Measurements from ENCODE around the gene MINDY4. TPM values are rescaled to one million over a fixed set of nuclear protein-coding genes. Genes with fewer than 3 reads are reported as not detected.

Gene MINDY4
- total RNA-seq, 1 donor from 2014 or later: 14.3 TPM

DNA sequence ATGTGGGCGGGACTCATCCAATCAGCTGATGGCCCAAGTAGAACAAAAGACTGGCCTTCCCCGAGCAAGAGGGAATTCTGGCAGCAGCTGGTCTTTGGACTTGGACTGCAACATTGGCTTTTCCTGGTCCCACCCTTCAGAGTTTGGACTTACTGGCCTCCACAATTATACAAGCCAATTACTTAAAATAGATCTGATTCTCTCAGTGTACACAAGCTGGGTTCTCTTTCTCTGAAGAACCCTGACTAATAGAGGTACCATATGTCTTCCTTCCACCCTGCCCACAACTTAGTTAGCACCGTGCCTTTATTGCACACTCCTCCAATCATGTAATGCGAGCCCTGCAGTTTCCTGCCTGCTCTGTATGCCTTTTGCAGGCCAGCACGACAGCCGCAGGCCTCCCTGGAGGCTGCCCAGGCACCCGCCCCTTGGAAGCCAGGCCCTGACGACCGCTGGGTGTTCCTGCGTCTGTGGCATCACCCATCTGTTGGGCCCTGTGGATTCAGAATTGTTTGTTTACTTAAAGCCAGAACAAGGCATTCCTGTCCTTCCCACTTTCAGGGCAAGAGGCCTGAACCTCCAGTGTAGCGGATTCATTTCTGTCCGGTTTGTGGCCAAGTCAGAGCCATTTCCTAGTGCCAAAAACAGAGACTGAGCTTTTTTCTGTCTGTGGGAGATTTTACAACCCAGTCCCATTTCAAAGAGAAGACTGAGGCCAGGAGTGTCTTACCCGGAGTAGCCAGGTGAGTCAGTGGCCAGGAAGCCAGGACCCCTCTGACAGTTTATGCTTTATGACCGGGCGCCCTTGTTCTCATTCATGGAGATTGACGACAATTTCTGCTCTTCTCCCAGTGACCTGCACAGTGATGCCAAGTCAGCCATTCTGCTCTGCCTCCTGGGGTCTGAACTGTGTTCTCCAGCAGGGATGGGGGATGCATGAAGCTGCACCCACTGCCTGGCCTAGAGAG, 20.2 kb upstream of the MINDY4 start:
- no peaks in the 10 kb centered on the region for H3K9me3 Mint-ChIP-seq (ENCODE audit: low read depth)
- H3K36me3 Mint-ChIP-seq (ENCODE audit: insufficient read depth): peaks cover 7% of the 10 kb centered on the region
- H3K27me3 Mint-ChIP-seq: no peaks in the 10 kb centered on the region
- H3K4me3 Mint-ChIP-seq (ENCODE audit: low read depth): no peak overlapping the region
- H3K27ac Mint-ChIP-seq: no peak overlapping the region
- TF ChIP-seq, protein P1, sequence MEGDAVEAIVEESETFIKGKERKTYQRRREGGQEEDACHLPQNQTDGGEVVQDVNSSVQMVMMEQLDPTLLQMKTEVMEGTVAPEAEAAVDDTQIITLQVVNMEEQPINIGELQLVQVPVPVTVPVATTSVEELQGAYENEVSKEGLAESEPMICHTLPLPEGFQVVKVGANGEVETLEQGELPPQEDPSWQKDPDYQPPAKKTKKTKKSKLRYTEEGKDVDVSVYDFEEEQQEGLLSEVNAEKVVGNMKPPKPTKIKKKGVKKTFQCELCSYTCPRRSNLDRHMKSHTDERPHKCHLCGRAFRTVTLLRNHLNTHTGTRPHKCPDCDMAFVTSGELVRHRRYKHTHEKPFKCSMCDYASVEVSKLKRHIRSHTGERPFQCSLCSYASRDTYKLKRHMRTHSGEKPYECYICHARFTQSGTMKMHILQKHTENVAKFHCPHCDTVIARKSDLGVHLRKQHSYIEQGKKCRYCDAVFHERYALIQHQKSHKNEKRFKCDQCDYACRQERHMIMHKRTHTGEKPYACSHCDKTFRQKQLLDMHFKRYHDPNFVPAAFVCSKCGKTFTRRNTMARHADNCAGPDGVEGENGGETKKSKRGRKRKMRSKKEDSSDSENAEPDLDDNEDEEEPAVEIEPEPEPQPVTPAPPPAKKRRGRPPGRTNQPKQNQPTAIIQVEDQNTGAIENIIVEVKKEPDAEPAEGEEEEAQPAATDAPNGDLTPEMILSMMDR (IDR thresholded peaks at IDR 0.05; ENCODE audit: unreplicated experiment): no peak
- no peak for DNase-seq (ENCODE audit: low spot score, unreplicated experiment)
- no peaks in the 10 kb centered on the region for H3K4me1 Mint-ChIP-seq (ENCODE audit: low read depth)

DNA sequence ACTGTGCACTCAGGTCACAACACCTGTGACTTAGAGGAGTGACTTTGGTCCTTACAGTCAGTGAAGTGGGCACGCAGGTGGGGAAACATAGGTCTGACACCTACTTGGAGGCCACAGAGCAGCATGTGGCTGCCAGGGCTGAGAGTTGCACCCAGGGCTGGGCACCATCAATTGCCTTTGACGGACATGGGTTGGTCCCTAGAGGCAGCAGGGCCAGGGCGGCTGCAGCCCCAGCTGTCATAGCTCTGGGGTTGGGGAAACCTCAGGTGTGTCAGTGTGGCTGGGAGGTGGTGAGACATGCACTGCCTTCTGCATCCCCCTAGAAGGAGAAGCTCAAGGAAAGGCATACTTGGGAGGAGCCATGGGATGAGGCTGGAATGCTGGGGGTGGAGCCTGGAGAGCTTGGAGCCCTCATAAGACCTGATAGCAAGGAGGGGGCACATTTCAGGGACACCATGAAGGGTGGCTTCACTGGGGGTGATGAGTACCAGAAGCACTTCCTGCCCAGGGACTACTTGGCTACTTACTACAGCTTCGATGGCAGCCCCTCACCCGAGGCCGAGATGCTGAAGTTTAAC, 19.4 kb upstream of the MINDY4 start, which contains the start of gene INMT:
TSS of gene INMT (plus strand) at position 440 of the 578 bp plus-strand sequence. CDS start at position 456, 16 bp downstream.
- H3K4me1 Mint-ChIP-seq (ENCODE audit: low read depth): no peaks in the 10 kb centered on the region
- H3K36me3 Mint-ChIP-seq (ENCODE audit: insufficient read depth): peaks cover 7% of the 10 kb centered on the region
- H3K4me3 Mint-ChIP-seq (ENCODE audit: low read depth): no peak within 1 kb of the TSS
- H3K9me3 Mint-ChIP-seq (ENCODE audit: low read depth): no peaks in the 10 kb centered on the region
- TF ChIP-seq, protein P1 (IDR thresholded peaks at IDR 0.05; ENCODE audit: unreplicated experiment): no peak
- no peaks in the 10 kb centered on the region for H3K27me3 Mint-ChIP-seq
- no peak for DNase-seq (ENCODE audit: low spot score, unreplicated experiment)
- no peak within 1 kb of the TSS for H3K27ac Mint-ChIP-seq

DNA sequence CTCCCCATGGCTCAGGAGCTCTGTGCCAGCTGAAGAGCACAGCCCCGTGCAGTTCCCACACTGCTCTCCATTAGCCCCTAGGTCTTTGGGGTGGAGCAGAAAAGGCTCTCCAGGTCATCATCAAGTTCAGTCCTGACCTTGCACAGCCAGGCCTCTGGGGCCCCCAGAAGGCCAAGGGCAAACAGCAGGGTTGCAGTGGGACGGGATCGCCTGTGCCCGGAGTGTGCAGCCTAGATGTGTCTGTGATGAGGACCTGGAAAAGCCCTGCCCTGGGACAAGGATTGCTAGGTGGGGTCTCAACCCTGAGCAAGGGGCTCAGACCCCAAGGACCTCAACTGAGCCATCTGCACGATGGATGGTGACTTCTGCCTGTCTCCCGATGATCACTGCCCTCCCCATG, 18.7 kb upstream of the MINDY4 start:
- TF ChIP-seq, protein P1 (IDR thresholded peaks at IDR 0.05; ENCODE audit: unreplicated experiment): no peak

DNA sequence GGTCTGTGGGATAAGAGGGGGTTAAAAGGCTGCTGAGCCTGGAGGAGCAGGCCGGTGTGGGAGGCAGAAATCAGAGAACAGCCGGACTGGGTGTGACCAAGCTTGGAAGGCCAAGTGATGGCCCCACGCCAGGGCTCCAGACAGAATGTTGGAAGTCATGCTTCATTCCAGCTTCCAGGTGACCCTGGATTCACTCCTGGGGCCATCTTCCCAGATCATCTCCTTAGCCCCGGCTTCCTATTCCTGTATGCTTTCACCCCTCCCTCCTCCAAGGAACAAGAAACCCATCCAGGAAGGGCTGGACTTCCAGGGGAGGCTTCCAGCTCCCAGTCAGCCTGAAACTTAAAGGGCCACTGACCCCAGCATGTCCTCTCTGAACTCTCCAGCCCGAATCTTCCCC, 18.2 kb upstream of the MINDY4 start:
- Mint-ChIP-seq H3K4me3 (ENCODE audit: low read depth) (no peak overlapping the region), H3K4me1 (ENCODE audit: low read depth) (no peaks in the 10 kb centered on the region), H3K27ac (no peak overlapping the region), H3K9me3 (ENCODE audit: low read depth) (no peaks in the 10 kb centered on the region), H3K27me3 (no peaks in the 10 kb centered on the region), H3K36me3 (ENCODE audit: insufficient read depth) (peaks cover 7% of the 10 kb centered on the region)
- TF ChIP-seq, protein P1 (IDR thresholded peaks at IDR 0.05; ENCODE audit: unreplicated experiment): no peak
- DNase-seq (ENCODE audit: low spot score, unreplicated experiment): no peak

More for the DNA sequence above, 18.7 kb upstream of the MINDY4 start:
- no peaks in the 10 kb centered on the region for H3K9me3 Mint-ChIP-seq (ENCODE audit: low read depth)
- no peak overlapping the region for H3K27ac Mint-ChIP-seq
- H3K27me3 Mint-ChIP-seq: no peaks in the 10 kb centered on the region
- DNase-seq (ENCODE audit: low spot score, unreplicated experiment): no peak
- H3K4me3 Mint-ChIP-seq (ENCODE audit: low read depth): no peak overlapping the region
- no peaks in the 10 kb centered on the region for H3K4me1 Mint-ChIP-seq (ENCODE audit: low read depth)
- peaks cover 7% of the 10 kb centered on the region for H3K36me3 Mint-ChIP-seq (ENCODE audit: insufficient read depth)

DNA sequence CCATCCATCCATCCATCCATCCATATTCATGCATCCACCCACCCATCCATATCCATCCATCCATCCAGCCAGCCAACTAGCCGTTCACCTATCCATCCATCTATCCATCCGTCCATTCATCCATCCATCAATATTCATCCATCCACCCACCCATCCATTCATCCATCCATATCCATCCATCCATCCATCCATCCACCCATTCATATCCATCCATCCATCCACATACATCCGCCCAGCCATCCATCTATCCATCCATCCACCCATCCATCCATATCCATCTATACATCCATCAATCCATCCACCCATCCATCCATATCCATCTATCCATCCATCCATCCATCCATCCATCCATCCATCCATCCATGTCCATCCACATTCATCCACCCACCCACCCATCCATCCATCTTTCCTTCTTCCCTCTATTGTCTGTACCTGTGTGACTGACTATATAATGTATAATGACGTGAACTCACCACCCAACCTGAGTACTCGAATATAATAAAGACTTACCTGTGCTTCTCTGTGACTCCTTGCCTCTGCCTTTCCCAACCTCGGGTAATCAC, 16.8 kb upstream of the MINDY4 start:
- H3K27me3 Mint-ChIP-seq: no peaks in the 10 kb centered on the region
- peaks cover 7% of the 10 kb centered on the region for H3K36me3 Mint-ChIP-seq (ENCODE audit: insufficient read depth)
- no peaks in the 10 kb centered on the region for H3K9me3 Mint-ChIP-seq (ENCODE audit: low read depth)
- H3K4me1 Mint-ChIP-seq (ENCODE audit: low read depth): no peaks in the 10 kb centered on the region
- no peak overlapping the region for H3K27ac Mint-ChIP-seq
- no peak for DNase-seq (ENCODE audit: low spot score, unreplicated experiment)
- TF ChIP-seq, protein P1 (IDR thresholded peaks at IDR 0.05; ENCODE audit: unreplicated experiment): no peak
- no peak overlapping the region for H3K4me3 Mint-ChIP-seq (ENCODE audit: low read depth)

Measured in progenitor cell of endocrine pancreas (in vitro differentiated cells).